HG02798 (cell line): ENCODE data around the gene ADAM12.
"Not testable (repeated sequence)": the region's sequence is repeated elsewhere in the genome, so short reads cannot be mapped to it uniquely, and the experiment has no call there.

Source experiments
- ATAC-seq: cut with Tn5 transposase; IDR thresholded peaks from one replicate; pipeline ENCODE4 v1.9.1; 2021; ENCODE audit warnings: mild to moderate bottlenecking; ENCODE audit not compliant: unreplicated experiment, poor library complexity

Gene ADAM12

GRCh38 chr10:126073606-126074005 is 314.7 kb downstream of the ADAM12 start:
- ATAC-seq: no peak

GRCh38 chr10:126072622-126073021 is 315.7 kb downstream of the ADAM12 start:
- ATAC-seq: no peak

- no peak for ATAC-seq
Measured at GRCh38 chr10:126070476-126071215, 317.6 kb downstream of the ADAM12 start.

- ATAC-seq: no peak
Measured at GRCh38 chr10:126068322-126068721, 320.0 kb downstream of the ADAM12 start.

- no peak for ATAC-seq
Measured at GRCh38 chr10:126066456-126066855, 321.8 kb downstream of the ADAM12 start.

GRCh38 chr10:126065751-126066377 is 322.4 kb downstream of the ADAM12 start:
- no peak for ATAC-seq

- ATAC-seq: no peak
Measured at GRCh38 chr10:126064512-126064911, 323.8 kb downstream of the ADAM12 start.

GRCh38 chr10:126063353-126063791 is 324.9 kb downstream of the ADAM12 start:
- no peak for ATAC-seq

GRCh38 chr10:126062131-126063032 is 325.9 kb downstream of the ADAM12 start:
- ATAC-seq: no peak

- no peak for ATAC-seq
Measured at GRCh38 chr10:126061526-126061925, 326.8 kb downstream of the ADAM12 start.

GRCh38 chr10:126060261-126060931 is 327.9 kb downstream of the ADAM12 start:
- no peak for ATAC-seq

GRCh38 chr10:126059076-126059826 is 329.0 kb downstream of the ADAM12 start:
- no peak for ATAC-seq

- no peak for ATAC-seq
Measured at GRCh38 chr10:126058507-126058906, 329.8 kb downstream of the ADAM12 start.

- no peak for ATAC-seq
Measured at GRCh38 chr10:126058104-126058503, 330.2 kb downstream of the ADAM12 start.

GRCh38 chr10:126057494-126057893 is 330.8 kb downstream of the ADAM12 start:
- ATAC-seq: no peak

- ATAC-seq: no peak
Measured at GRCh38 chr10:126054191-126054590, 334.1 kb downstream of the ADAM12 start.

- no peak for ATAC-seq
Measured at GRCh38 chr10:126052171-126052570, 336.1 kb downstream of the ADAM12 start.

- ATAC-seq: no peak
Measured at GRCh38 chr10:126049759-126050700, 338.2 kb downstream of the ADAM12 start.

GRCh38 chr10:126047749-126048148 is 340.5 kb downstream of the ADAM12 start:
- ATAC-seq: not testable (repeated sequence)
